ENCODE data around the gene MDM2. TPM values are rescaled to one million over a fixed set of nuclear protein-coding genes. Genes with fewer than 3 reads are reported as not detected.
A peak's percentile ranks its signal among the peaks of the same experiment; 100 is the strongest.
"Not testable (repeated sequence)": the region's sequence is repeated elsewhere in the genome, so short reads cannot be mapped to it uniquely, and the experiment has no call there.

Gene MDM2
- total RNA-seq, 4 donors from 2014 or later: 46.5 to 87.1 (median 67.9) TPM

DNA sequence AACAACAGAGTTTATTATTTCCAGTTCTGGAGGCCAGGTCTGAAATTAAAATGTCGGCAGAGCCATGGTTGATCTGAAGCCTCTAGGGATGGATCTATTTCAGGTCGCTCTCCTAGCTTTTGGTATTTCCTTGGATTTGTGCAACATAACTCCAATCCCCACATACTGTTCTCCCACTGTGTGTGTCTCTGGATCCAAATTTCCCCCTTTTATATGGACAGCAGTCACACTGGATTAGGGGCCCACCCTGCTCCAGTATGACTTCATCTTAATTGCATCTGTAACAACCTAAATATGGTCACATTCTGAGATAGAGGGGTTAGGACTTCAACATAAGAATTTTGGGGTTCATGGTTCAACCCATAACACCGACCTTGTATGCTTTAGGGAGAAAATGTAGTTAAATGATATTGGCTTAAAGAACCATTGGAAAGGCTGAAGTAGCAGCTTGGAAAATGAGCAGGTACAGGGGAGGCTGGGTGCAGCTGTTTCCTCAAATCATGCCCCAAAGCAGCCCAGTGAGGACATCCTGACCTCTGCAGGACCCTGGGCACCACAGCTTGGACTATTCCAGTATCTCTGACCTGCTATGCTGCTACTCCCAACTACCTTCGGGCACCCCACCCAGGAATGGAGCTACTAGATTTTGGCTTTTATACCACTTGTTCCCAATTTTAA is 13.9 kb upstream of the MDM2 start:
- intact Hi-C loops (cut with DNase I): no loop called here
- Histone ChIP-seq H3K4me3 (no peak overlapping the region), H3K36me3 (no peaks in the 10 kb centered on the region), H3K4me1 (peaks cover 0 to 3% (median 0%) of the 10 kb centered on the region in 3 donors), H3K9me3 (no peaks in the 10 kb centered on the region), H3K27me3 (no peaks in the 10 kb centered on the region), H3K27ac (peak overlapping the region in 1 of 4 donors; percentile 14)
- 89 to 95% methylated on average over 4 of the region's 4 CpGs for WGBS, 2 donors
- TF ChIP-seq POLR2A (IDR thresholded peaks at IDR 0.05): no peak
- no peak for TF ChIP-seq CTCF (IDR thresholded peaks at IDR 0.05)
- DNase-seq: no peak

DNA sequence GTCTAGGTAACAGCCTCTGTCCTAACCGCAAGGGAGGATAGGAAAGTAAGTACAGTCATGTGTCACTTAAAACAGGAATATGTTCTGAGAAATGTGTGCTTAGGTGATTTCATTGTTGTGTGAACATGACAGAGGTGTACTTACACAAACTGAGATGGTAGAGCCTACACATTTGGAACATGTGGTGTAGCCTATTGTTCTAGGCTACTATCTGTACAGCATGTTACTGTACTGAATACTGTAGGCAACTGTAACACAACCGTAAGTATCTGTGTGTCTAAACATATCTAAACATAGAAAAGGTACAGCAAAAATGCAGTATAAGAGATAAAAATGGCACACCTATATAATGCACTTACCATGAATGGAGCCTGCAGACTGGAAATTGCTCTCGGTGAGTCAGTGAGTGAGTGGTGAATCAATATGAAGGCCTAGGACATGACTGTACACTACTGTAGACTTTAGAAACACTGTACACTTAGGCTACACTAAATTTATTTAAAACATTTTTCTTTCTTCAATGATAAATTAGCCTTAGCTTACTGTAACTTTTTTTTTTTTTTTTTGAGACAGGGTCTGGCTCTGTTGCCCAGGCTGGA is 13.2 kb upstream of the MDM2 start:
- no peak for TF ChIP-seq POLR2A (IDR thresholded peaks at IDR 0.05)
- TF ChIP-seq CTCF (IDR thresholded peaks at IDR 0.05): no peak
- H3K4me1 ChIP-seq: peaks cover 0 to 9% (median 0%) of the 10 kb centered on the region in 3 donors
- no peaks in the 10 kb centered on the region for H3K9me3 ChIP-seq
- peak overlapping the region in 2 of 4 donors; percentile 10 to 14 for H3K27ac ChIP-seq
- no peaks in the 10 kb centered on the region for H3K27me3 ChIP-seq
- intact Hi-C loops (cut with DNase I): no loop called here
- DNase-seq: no peak
- H3K36me3 ChIP-seq: no peaks in the 10 kb centered on the region
- no peak overlapping the region for H3K4me3 ChIP-seq
- 67 to 83% methylated on average over 3 of the region's 3 CpGs for WGBS, 2 donors

DNA sequence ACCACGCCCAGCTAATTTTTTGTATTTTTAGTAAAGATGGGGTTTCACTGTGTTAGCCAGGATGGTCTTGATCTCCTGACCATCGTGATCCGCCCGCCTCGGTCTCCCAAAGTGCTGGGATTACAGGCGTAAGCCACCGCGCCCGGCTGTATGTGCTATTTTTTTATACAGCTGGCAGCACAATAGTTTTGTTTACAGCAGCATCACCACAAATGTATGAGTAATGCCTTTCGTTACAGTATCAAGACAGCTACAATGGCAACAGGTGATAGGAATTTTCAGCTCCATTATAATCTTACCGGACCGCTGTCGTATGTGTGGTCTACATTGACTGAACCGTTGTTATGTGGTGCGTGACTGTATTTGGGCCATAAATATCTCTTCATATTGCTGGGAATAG is 11.6 kb upstream of the MDM2 start:
- WGBS, 2 donors: 96 to 98% methylated on average over 15 of the region's 15 CpGs
- TF ChIP-seq CTCF (IDR thresholded peaks at IDR 0.05): no peak
- no peak for TF ChIP-seq POLR2A (IDR thresholded peaks at IDR 0.05)
- Histone ChIP-seq H3K27ac (no peak overlapping the region), H3K9me3 (no peaks in the 10 kb centered on the region), H3K27me3 (no peaks in the 10 kb centered on the region), H3K36me3 (no peaks in the 10 kb centered on the region), H3K4me1 (peaks cover 0 to 24% (median 4%) of the 10 kb centered on the region in 3 donors), H3K4me3 (no peak overlapping the region)
- intact Hi-C loops (cut with DNase I): no loop called here
- no peak for DNase-seq

GRCh38 chr12:68798882-68799234 is 9.1 kb upstream of the MDM2 start:
- intact Hi-C loops (cut with DNase I): no loop called here
- TF ChIP-seq POLR2A (IDR thresholded peaks at IDR 0.05) (no peak), CTCF (IDR thresholded peaks at IDR 0.05) (no peak)
- Histone ChIP-seq H3K4me1 (peaks cover 0 to 33% (median 4%) of the 10 kb centered on the region in 3 donors), H3K4me3 (no peak overlapping the region), H3K9me3 (no peaks in the 10 kb centered on the region), H3K36me3 (no peaks in the 10 kb centered on the region), H3K27me3 (no peaks in the 10 kb centered on the region), H3K27ac (peak overlapping the region in 1 of 4 donors; percentile 68)
- 78% methylated on average over 1 of the region's 1 CpG; no CpG with 5 or more reads in 1 of the 2 donors for WGBS, 2 donors
- DNase-seq: no peak

DNA sequence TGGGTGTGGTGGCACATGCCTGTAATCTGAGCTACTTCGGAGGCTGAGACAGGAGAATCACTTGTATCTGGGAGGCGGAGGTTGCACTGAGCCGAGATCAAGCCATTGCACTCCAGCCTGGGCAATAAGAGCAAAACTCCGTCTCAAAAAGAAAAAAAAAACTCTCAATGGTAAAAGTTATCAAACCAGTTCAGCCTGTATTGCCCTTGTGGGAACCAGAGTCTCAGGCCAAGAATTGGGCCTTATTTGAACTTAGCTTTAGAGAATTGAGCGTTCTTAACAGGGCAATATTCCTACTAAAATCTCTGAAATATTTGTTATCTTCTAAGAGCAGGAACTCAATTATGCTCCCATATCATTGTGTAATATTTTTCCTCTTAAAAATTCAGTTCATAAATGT is 7.7 kb upstream of the MDM2 start:
- DNase-seq: no peak
- TF ChIP-seq POLR2A (IDR thresholded peaks at IDR 0.05): no peak
- no peak for TF ChIP-seq CTCF (IDR thresholded peaks at IDR 0.05)
- Histone ChIP-seq H3K4me1 (peaks cover 0 to 33% (median 4%) of the 10 kb centered on the region in 3 donors), H3K27me3 (no peaks in the 10 kb centered on the region), H3K27ac (peak overlapping the region in 3 of 4 donors; percentile 44 to 74 (median 68)), H3K9me3 (no peaks in the 10 kb centered on the region), H3K36me3 (no peaks in the 10 kb centered on the region), H3K4me3 (no peak overlapping the region)
- intact Hi-C loops (cut with DNase I): no loop called here
- WGBS, 2 donors: 38 to 75% methylated on average over 5 of the region's 5 CpGs

- H3K27ac ChIP-seq: peak overlapping the region in 3 of 4 donors; percentile 44 to 74 (median 68)
- intact Hi-C loops (cut with DNase I): not testable (repeated sequence)
- 94 to 95% methylated on average over 7 of the region's 7 CpGs for WGBS, 2 donors
Observed at GRCh38 chr12:68801124-68801523, 6.9 kb upstream of the MDM2 start.

GRCh38 chr12:68802372-68802745 is 5.6 kb upstream of the MDM2 start:
- H3K4me3 ChIP-seq; H3K9me3 ChIP-seq; DNase-seq; H3K36me3 ChIP-seq; intact Hi-C loops (cut with DNase I); H3K27me3 ChIP-seq: not testable (repeated sequence)
- Histone ChIP-seq H3K27ac (peak overlapping the region in 1 of 4 donors; percentile 5), H3K4me1 (peaks cover 5 to 40% (median 9%) of the 10 kb centered on the region in 3 donors)
- 84 to 88% methylated on average over 2 of the region's 2 CpGs for WGBS, 2 donors

More at GRCh38 chr12:68801124-68801523, 6.9 kb upstream of the MDM2 start:
- DNase-seq, H3K4me3 ChIP-seq, H3K27me3 ChIP-seq, H3K9me3 ChIP-seq, H3K36me3 ChIP-seq: not testable (repeated sequence)
- H3K4me1 ChIP-seq: peaks cover 0 to 33% (median 4%) of the 10 kb centered on the region in 3 donors

All from esophagus squamous epithelium (tissue), 5 donors.